SK-N-SH treated with all-trans-retinoic acid at 6 μM for 48 hours (cell line): ENCODE results near the gene FGF11.

ENCODE experiments used
- ATAC-seq: fragments of 200-7000 bp; cut with Tn5 transposase; 3 replicates; pipeline ENCODE4 v1.9.1; 2020; ENCODE audit warnings: mild to moderate bottlenecking, moderate library complexity
- ARNTL ChIP-seq: fragments of 450-650 bp; formaldehyde crosslinking; IDR thresholded peaks from 2 replicates; pipeline ENCODE4 v1.5.0; 2020; ENCODE audit warnings: low read depth, mild to moderate bottlenecking, moderate library complexity, borderline replicate concordance
- BACH2 ChIP-seq: fragments of 250-450 bp; sonication (Bioruptor Pico); IDR thresholded peaks from 2 replicates; pipeline ENCODE4 v1.9.0; 2021; ENCODE audit warnings: mild to moderate bottlenecking, borderline replicate concordance
- CSDC2 ChIP-seq: fragments of 250-450 bp; sonication (Bioruptor Pico); IDR thresholded peaks from 2 replicates; pipeline ENCODE4 v1.5.0; 2020; ENCODE audit warnings: mild to moderate bottlenecking, moderate library complexity
- ESRRG ChIP-seq: fragments of 250-450 bp; sonication (Bioruptor Pico); IDR thresholded peaks from 2 replicates; pipeline ENCODE4 v1.6.1; 2021; ENCODE audit warnings: mild to moderate bottlenecking
- GLIS3 ChIP-seq: fragments of 250-450 bp; sonication (Bioruptor Pico); IDR thresholded peaks from 2 replicates; pipeline ENCODE4 v1.5.0; 2020; ENCODE audit warnings: mild to moderate bottlenecking, moderate library complexity
- ISL1 ChIP-seq: fragments of 250-450 bp; sonication (Bioruptor Pico); IDR thresholded peaks from 2 replicates; pipeline ENCODE4 v2.1.2; 2022; ENCODE audit warnings: mild to moderate bottlenecking, moderate library complexity
- OSR1 ChIP-seq: fragments of 250-450 bp; sonication (Bioruptor Pico); IDR thresholded peaks from 2 replicates; pipeline ENCODE4 v1.8.0; 2022; ENCODE audit warnings: moderate library complexity, mild to moderate bottlenecking, inconsistent platforms
- PPARA ChIP-seq: fragments of 250-450 bp; sonication (Bioruptor Pico); IDR thresholded peaks from 2 replicates; pipeline ENCODE4 v1.5.0; 2020; ENCODE audit warnings: mild to moderate bottlenecking, borderline replicate concordance
- SNAI2 ChIP-seq: fragments of 250-450 bp; sonication (Bioruptor Pico); IDR thresholded peaks from 2 replicates; pipeline ENCODE4 v1.5.0; 2020; ENCODE audit warnings: mild to moderate bottlenecking, moderate library complexity
- TCF4 ChIP-seq: fragments of 250-450 bp; sonication (Bioruptor Pico); IDR thresholded peaks from 2 replicates; pipeline ENCODE4 v1.8.0; 2021; ENCODE audit warnings: mild to moderate bottlenecking, moderate library complexity, borderline replicate concordance
- TOX ChIP-seq: fragments of 250-450 bp; sonication (Bioruptor Pico); IDR thresholded peaks from 2 replicates; pipeline ENCODE4 v1.8.0; 2021; ENCODE audit warnings: mild to moderate bottlenecking, moderate library complexity, borderline replicate concordance
- TSHZ2 ChIP-seq: fragments of 250-450 bp; sonication (Bioruptor Pico); IDR thresholded peaks from 2 replicates; pipeline ENCODE4 v1.5.0; 2020; ENCODE audit warnings: mild to moderate bottlenecking, moderate library complexity
- ZC3H10 ChIP-seq: fragments of 250-450 bp; sonication (Bioruptor Pico); IDR thresholded peaks from 2 replicates; pipeline ENCODE4 v1.5.1; 2021; ENCODE audit warnings: mild to moderate bottlenecking, moderate library complexity
- ZFP3 ChIP-seq: fragments of 250-450 bp; sonication (Bioruptor Pico); IDR thresholded peaks from 2 replicates; pipeline ENCODE4 v1.5.0; 2020; ENCODE audit warnings: mild to moderate bottlenecking, moderate library complexity
- ZFP30 ChIP-seq: fragments of 450-650 bp; formaldehyde crosslinking; IDR thresholded peaks from 2 replicates; pipeline ENCODE4 v1.5.0; 2022; ENCODE audit warnings: mild to moderate bottlenecking, moderate library complexity
- ZNF565 ChIP-seq: fragments of 450-650 bp; formaldehyde crosslinking; conservative IDR thresholded peaks from 2 replicates; pipeline ENCODE4 v1.5.0; 2020; ENCODE audit warnings: low read depth, mild to moderate bottlenecking, moderate library complexity
- ZNF70 ChIP-seq: fragments of 450-650 bp; formaldehyde crosslinking; IDR thresholded peaks from 2 replicates; pipeline ENCODE4 v1.5.0; 2020; ENCODE audit warnings: mild to moderate bottlenecking, moderate library complexity
- ZNF8 ChIP-seq: fragments of 450-650 bp; formaldehyde crosslinking; IDR thresholded peaks from 2 replicates; pipeline ENCODE4 v1.5.0; 2020; ENCODE audit warnings: mild to moderate bottlenecking, moderate library complexity
- TF ChIP-seq, protein P1 (sequence below): fragments of 250-450 bp; sonication (Bioruptor Pico); IDR thresholded peaks from 2 replicates; pipeline ENCODE4 v1.8.0; 2020; ENCODE audit warnings: mild to moderate bottlenecking, moderate library complexity, borderline replicate concordance
- TF ChIP-seq, protein P2 (sequence below): fragments of 250-450 bp; sonication (Bioruptor Pico); IDR thresholded peaks from 2 replicates; pipeline ENCODE4 v1.5.1; 2020; ENCODE audit warnings: low read depth, mild to moderate bottlenecking, moderate library complexity
- TF ChIP-seq, protein P3 (sequence below): fragments of 250-450 bp; sonication (Bioruptor Pico); IDR thresholded peaks from 2 replicates; pipeline ENCODE4 v1.5.1; 2021; ENCODE audit warnings: mild to moderate bottlenecking, moderate library complexity
- TF ChIP-seq, protein P4 (sequence below): fragments of 250-450 bp; sonication (Bioruptor Pico); IDR thresholded peaks from 2 replicates; pipeline ENCODE4 v1.8.0; 2021; ENCODE audit warnings: low read depth, mild to moderate bottlenecking, moderate library complexity, borderline replicate concordance

FGF11 gene

GRCh38 chr17:7438656-7439460 lies 454 bp upstream of the FGF11 start:
- no peak for ATAC-seq
- TF ChIP-seq ISL1 (CRISPR knock-in tag) (no peak), ZFP30 (CRISPR knock-in tag) (no peak), ZNF70 (CRISPR knock-in tag) (no peak), TCF4 (CRISPR knock-in tag) (no peak), SNAI2 (CRISPR knock-in tag) (no peak), GLIS3 (CRISPR knock-in tag) (no peak), ZNF8 (CRISPR knock-in tag) (no peak), BACH2 (CRISPR knock-in tag) (no peak), ZNF565 (CRISPR knock-in tag) (no peak), PPARA (CRISPR knock-in tag) (no peak), CSDC2 (CRISPR knock-in tag) (no peak), ZC3H10 (CRISPR knock-in tag) (no peak), TOX (CRISPR knock-in tag) (no peak), TSHZ2 (no peak), ARNTL (CRISPR knock-in tag) (no peak), ZFP3 (CRISPR knock-in tag) (no peak)
- TF ChIP-seq, protein P1, sequence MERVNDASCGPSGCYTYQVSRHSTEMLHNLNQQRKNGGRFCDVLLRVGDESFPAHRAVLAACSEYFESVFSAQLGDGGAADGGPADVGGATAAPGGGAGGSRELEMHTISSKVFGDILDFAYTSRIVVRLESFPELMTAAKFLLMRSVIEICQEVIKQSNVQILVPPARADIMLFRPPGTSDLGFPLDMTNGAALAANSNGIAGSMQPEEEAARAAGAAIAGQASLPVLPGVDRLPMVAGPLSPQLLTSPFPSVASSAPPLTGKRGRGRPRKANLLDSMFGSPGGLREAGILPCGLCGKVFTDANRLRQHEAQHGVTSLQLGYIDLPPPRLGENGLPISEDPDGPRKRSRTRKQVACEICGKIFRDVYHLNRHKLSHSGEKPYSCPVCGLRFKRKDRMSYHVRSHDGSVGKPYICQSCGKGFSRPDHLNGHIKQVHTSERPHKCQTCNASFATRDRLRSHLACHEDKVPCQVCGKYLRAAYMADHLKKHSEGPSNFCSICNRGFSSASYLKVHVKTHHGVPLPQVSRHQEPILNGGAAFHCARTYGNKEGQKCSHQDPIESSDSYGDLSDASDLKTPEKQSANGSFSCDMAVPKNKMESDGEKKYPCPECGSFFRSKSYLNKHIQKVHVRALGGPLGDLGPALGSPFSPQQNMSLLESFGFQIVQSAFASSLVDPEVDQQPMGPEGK = no peak
- TF ChIP-seq, protein P2, sequence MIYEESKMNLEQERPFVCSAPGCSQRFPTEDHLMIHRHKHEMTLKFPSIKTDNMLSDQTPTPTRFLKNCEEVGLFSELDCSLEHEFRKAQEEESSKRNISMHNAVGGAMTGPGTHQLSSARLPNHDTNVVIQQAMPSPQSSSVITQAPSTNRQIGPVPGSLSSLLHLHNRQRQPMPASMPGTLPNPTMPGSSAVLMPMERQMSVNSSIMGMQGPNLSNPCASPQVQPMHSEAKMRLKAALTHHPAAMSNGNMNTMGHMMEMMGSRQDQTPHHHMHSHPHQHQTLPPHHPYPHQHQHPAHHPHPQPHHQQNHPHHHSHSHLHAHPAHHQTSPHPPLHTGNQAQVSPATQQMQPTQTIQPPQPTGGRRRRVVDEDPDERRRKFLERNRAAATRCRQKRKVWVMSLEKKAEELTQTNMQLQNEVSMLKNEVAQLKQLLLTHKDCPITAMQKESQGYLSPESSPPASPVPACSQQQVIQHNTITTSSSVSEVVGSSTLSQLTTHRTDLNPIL = no peak
- TF ChIP-seq, protein P3, sequence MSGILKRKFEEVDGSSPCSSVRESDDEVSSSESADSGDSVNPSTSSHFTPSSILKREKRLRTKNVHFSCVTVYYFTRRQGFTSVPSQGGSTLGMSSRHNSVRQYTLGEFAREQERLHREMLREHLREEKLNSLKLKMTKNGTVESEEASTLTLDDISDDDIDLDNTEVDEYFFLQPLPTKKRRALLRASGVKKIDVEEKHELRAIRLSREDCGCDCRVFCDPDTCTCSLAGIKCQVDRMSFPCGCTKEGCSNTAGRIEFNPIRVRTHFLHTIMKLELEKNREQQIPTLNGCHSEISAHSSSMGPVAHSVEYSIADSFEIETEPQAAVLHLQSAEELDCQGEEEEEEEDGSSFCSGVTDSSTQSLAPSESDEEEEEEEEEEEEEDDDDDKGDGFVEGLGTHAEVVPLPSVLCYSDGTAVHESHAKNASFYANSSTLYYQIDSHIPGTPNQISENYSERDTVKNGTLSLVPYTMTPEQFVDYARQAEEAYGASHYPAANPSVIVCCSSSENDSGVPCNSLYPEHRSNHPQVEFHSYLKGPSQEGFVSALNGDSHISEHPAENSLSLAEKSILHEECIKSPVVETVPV (CRISPR knock-in tag) = no peak
- TF ChIP-seq, all 23 proteins: peak for 0

- peak; percentile 40 for ATAC-seq
- TF ChIP-seq, protein P4, sequence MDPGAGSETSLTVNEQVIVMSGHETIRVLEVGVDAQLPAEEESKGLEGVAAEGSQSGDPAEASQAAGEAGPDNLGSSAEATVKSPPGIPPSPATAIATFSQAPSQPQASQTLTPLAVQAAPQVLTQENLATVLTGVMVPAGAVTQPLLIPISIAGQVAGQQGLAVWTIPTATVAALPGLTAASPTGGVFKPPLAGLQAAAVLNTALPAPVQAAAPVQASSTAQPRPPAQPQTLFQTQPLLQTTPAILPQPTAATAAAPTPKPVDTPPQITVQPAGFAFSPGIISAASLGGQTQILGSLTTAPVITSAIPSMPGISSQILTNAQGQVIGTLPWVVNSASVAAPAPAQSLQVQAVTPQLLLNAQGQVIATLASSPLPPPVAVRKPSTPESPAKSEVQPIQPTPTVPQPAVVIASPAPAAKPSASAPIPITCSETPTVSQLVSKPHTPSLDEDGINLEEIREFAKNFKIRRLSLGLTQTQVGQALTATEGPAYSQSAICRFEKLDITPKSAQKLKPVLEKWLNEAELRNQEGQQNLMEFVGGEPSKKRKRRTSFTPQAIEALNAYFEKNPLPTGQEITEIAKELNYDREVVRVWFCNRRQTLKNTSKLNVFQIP (CRISPR knock-in tag) = no peak
- no peak for TF ChIP-seq SNAI2 (CRISPR knock-in tag)
- TF ChIP-seq, protein P1 = no peak
- no peak for TF ChIP-seq CSDC2 (CRISPR knock-in tag)
- TF ChIP-seq ZFP30 (CRISPR knock-in tag) = no peak
- no peak for TF ChIP-seq BACH2 (CRISPR knock-in tag)
- no peak for TF ChIP-seq PPARA (CRISPR knock-in tag)
- TF ChIP-seq ZC3H10 (CRISPR knock-in tag) = no peak
- no peak for TF ChIP-seq OSR1 (CRISPR knock-in tag)
- TF ChIP-seq ZNF565 (CRISPR knock-in tag) = no peak
- TF ChIP-seq ESRRG (CRISPR knock-in tag) = no peak
- no peak for TF ChIP-seq ISL1 (CRISPR knock-in tag)
- no peak for TF ChIP-seq ZNF70 (CRISPR knock-in tag)
- TF ChIP-seq GLIS3 (CRISPR knock-in tag) = no peak
- no peak for TF ChIP-seq ARNTL (CRISPR knock-in tag)
- TF ChIP-seq, protein P3 (CRISPR knock-in tag) = no peak
- TF ChIP-seq ZFP3 (CRISPR knock-in tag) = no peak
Observed at GRCh38 chr17:7440113-7440833, 961 bp downstream of the FGF11 start.
